HEK293 (cell line): ENCODE measurements around the gene MACC1.

Experiments used
- CTCF ChIA-PET: fragments of 350-600 bp; formaldehyde crosslinking; extraction: SDS; loops from one replicate; lab custom pipeline; 2021; ENCODE audit warnings: antibody characterized with exemption; lab: Yijun Ruan, JAX
- POLR2A ChIA-PET: fragments of 300-600 bp; formaldehyde crosslinking; extraction: SDS; loops from one replicate; lab custom pipeline; 2020; ENCODE audit warnings: antibody characterized with exemption, inconsistent platforms; lab: Yijun Ruan, JAX
- H3K27ac ChIP-seq: fragments of 200-500 bp; sonication (Bioruptor generic); 2 replicates; pipeline ENCODE4 v1.5.1; 2014; ENCODE audit warnings: low read depth, low read length, control low read depth, inconsistent platforms; ENCODE audit errors: extremely low read depth
- H3K36me3 ChIP-seq, 2 experiments: fragments of 200-500 bp in 1 of 2; sonication (Bioruptor generic) in 1 of 2; 1 replicate in 1 of 2; 2 replicates in 1 of 2; pipeline ENCODE4 v1.5.1; 2014 to 2017; ENCODE audit warnings: inconsistent platforms in 2 of 2, low read length in 2 of 2; ENCODE audit not compliant: control insufficient read depth in 2 of 2, insufficient read depth in 1 of 2
- H3K4me1 ChIP-seq: fragments of 200-500 bp; sonication (Bioruptor generic); 2 replicates; pipeline ENCODE4 v1.5.1; 2014; ENCODE audit warnings: mild to moderate bottlenecking, low read length, inconsistent platforms; ENCODE audit not compliant: control insufficient read depth, insufficient read depth
- H3K4me3 ChIP-seq: 2 replicates; pipeline ENCODE4 v1.5.1; 2011; ENCODE audit warnings: low read depth, mild to moderate bottlenecking, control low read depth, low read length, moderate library complexity
- H3K9me3 ChIP-seq: fragments of 200-500 bp; sonication (Bioruptor generic); 2 replicates; pipeline ENCODE4 v1.5.1; 2014; ENCODE audit warnings: low read depth, low read length, inconsistent platforms; ENCODE audit not compliant: control insufficient read depth, insufficient read depth
- OVOL3 ChIP-seq: fragments of 450-650 bp; formaldehyde crosslinking; IDR thresholded peaks from 2 replicates; pipeline ENCODE4 v1.5.1; 2016; ENCODE audit warnings: missing biosample characterization, missing genetic modification characterization
- SALL2 ChIP-seq: fragments of 450-650 bp; formaldehyde crosslinking; IDR thresholded peaks from 2 replicates; pipeline ENCODE4 v1.5.0; 2017; ENCODE audit warnings: missing biosample characterization, mild to moderate bottlenecking, missing genetic modification characterization, borderline replicate concordance
- SP3 ChIP-seq: fragments of 450-650 bp; formaldehyde crosslinking; IDR thresholded peaks from 2 replicates; pipeline ENCODE4 v1.5.1; 2016; ENCODE audit warnings: missing biosample characterization, missing genetic modification characterization
- ZNF10 ChIP-seq: fragments of 450-650 bp; formaldehyde crosslinking; IDR thresholded peaks from 2 replicates; pipeline ENCODE4 v1.5.1; 2017; ENCODE audit warnings: missing biosample characterization, missing genetic modification characterization
- ZNF202 ChIP-seq: fragments of 450-650 bp; formaldehyde crosslinking; IDR thresholded peaks from 2 replicates; pipeline ENCODE4 v1.5.1; 2016; ENCODE audit warnings: missing biosample characterization, missing genetic modification characterization, borderline replicate concordance
- ZNF433 ChIP-seq: fragments of 450-650 bp; formaldehyde crosslinking; IDR thresholded peaks from 2 replicates; pipeline ENCODE4 v1.5.1; 2016; ENCODE audit warnings: missing biosample characterization, missing genetic modification characterization, low read depth
- ZNF529 ChIP-seq: fragments of 450-650 bp; formaldehyde crosslinking; IDR thresholded peaks from 2 replicates; pipeline ENCODE4 v1.5.1; 2017; ENCODE audit warnings: missing genetic modification characterization, missing biosample characterization; ENCODE audit not compliant: insufficient replicate concordance
- ZNF626 ChIP-seq: fragments of 450-650 bp; sonication (Bioruptor Pico); formaldehyde crosslinking; IDR thresholded peaks from 2 replicates; pipeline ENCODE4 v1.5.1; 2018; ENCODE audit warnings: missing biosample characterization, missing genetic modification characterization, inconsistent platforms
- ZSCAN16 ChIP-seq: fragments of 450-650 bp; formaldehyde crosslinking; IDR thresholded peaks from 2 replicates; pipeline ENCODE4 v1.5.1; 2016; ENCODE audit warnings: missing biosample characterization, missing genetic modification characterization
- TF ChIP-seq, protein P1 (sequence below): fragments of 450-650 bp; formaldehyde crosslinking; IDR thresholded peaks from 2 replicates; pipeline ENCODE4 v1.5.1; 2017; ENCODE audit warnings: missing biosample characterization, mild to moderate bottlenecking, missing genetic modification characterization, moderate library complexity
- TF ChIP-seq, protein P2 (sequence below): fragments of 450-650 bp; formaldehyde crosslinking; conservative IDR thresholded peaks from 2 replicates; pipeline ENCODE4 v1.5.1; 2016; ENCODE audit warnings: low read depth, missing biosample characterization, missing genetic modification characterization
- TF ChIP-seq, protein P3 (sequence below): fragments of 450-650 bp; formaldehyde crosslinking; IDR thresholded peaks from 2 replicates; pipeline ENCODE4 v1.5.1; 2016; ENCODE audit warnings: missing biosample characterization, missing genetic modification characterization
- TF ChIP-seq, protein P4 (sequence below): fragments of 450-650 bp; formaldehyde crosslinking; IDR thresholded peaks from 2 replicates; pipeline ENCODE4 v1.5.1; 2017; ENCODE audit warnings: missing biosample characterization, missing genetic modification characterization
- TF ChIP-seq, protein P5 (sequence below): fragments of 450-650 bp; formaldehyde crosslinking; IDR thresholded peaks from 2 replicates; pipeline ENCODE4 v1.5.1; 2016; ENCODE audit warnings: missing biosample characterization, missing genetic modification characterization, borderline replicate concordance

The MACC1 gene

DNA sequence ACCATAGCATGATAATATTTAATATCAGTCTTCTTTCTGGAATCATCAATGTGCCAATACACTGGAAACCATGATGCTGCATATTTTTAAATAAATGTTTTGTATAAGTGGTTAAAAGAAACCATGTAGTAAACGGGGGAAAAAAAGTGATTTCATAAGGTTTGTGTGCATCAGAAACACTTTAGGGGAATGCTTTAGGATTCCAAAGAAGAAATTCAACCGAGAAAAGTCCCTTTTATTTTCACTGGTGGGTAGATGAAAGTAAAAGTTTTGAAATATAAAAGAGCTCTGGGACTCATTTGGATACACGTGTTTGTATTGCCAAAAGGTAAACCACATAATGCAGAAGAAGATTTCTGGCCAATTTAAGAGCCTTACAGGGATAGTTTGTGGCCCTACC is 11.9 kb upstream of the MACC1 start (continued):
- no peak for TF ChIP-seq ZNF626

DNA sequence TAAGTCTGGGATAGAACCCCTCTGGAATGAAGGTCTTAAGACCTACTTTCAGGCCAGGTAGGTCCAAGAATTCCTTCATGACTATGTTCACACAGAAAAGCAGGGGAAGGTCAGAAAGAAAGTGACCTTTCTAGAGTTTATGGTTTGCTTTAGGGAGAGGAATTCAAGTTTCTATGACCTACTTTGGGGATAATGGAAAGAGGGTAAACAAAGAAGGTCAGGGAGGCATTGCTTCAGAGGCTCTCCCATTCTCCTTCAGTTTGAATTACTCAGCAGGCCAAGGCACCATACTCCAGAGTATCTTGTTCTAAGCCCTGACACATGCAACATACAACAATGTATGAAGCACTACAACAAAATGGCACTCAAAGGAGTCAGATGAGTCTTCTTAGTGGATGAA is 11.5 kb upstream of the MACC1 start:
- no peaks in the 10 kb centered on the region for H3K36me3 ChIP-seq
- H3K4me1 ChIP-seq: no peaks in the 10 kb centered on the region
- no peak overlapping the region for H3K4me3 ChIP-seq
- POLR2A ChIA-PET: no interaction called here
- no peak overlapping the region for H3K27ac ChIP-seq
- CTCF ChIA-PET: no interaction called here
- no peaks in the 10 kb centered on the region for H3K9me3 ChIP-seq
- no peak for TF ChIP-seq ZNF10 (tag by site-specific recombination)
- TF ChIP-seq OVOL3: no peak
- TF ChIP-seq ZSCAN16: no peak
- no peak for TF ChIP-seq ZNF202 (tag by site-specific recombination)
- TF ChIP-seq ZNF529: no peak
- TF ChIP-seq, protein P1, sequence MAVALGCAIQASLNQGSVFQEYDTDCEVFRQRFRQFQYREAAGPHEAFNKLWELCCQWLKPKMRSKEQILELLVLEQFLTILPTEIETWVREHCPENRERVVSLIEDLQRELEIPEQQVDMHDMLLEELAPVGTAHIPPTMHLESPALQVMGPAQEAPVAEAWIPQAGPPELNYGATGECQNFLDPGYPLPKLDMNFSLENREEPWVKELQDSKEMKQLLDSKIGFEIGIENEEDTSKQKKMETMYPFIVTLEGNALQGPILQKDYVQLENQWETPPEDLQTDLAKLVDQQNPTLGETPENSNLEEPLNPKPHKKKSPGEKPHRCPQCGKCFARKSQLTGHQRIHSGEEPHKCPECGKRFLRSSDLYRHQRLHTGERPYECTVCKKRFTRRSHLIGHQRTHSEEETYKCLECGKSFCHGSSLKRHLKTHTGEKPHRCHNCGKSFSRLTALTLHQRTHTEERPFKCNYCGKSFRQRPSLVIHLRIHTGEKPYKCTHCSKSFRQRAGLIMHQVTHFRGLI: no peak
- TF ChIP-seq ZNF433 (tag by site-specific recombination): no peak
- TF ChIP-seq, protein P2, sequence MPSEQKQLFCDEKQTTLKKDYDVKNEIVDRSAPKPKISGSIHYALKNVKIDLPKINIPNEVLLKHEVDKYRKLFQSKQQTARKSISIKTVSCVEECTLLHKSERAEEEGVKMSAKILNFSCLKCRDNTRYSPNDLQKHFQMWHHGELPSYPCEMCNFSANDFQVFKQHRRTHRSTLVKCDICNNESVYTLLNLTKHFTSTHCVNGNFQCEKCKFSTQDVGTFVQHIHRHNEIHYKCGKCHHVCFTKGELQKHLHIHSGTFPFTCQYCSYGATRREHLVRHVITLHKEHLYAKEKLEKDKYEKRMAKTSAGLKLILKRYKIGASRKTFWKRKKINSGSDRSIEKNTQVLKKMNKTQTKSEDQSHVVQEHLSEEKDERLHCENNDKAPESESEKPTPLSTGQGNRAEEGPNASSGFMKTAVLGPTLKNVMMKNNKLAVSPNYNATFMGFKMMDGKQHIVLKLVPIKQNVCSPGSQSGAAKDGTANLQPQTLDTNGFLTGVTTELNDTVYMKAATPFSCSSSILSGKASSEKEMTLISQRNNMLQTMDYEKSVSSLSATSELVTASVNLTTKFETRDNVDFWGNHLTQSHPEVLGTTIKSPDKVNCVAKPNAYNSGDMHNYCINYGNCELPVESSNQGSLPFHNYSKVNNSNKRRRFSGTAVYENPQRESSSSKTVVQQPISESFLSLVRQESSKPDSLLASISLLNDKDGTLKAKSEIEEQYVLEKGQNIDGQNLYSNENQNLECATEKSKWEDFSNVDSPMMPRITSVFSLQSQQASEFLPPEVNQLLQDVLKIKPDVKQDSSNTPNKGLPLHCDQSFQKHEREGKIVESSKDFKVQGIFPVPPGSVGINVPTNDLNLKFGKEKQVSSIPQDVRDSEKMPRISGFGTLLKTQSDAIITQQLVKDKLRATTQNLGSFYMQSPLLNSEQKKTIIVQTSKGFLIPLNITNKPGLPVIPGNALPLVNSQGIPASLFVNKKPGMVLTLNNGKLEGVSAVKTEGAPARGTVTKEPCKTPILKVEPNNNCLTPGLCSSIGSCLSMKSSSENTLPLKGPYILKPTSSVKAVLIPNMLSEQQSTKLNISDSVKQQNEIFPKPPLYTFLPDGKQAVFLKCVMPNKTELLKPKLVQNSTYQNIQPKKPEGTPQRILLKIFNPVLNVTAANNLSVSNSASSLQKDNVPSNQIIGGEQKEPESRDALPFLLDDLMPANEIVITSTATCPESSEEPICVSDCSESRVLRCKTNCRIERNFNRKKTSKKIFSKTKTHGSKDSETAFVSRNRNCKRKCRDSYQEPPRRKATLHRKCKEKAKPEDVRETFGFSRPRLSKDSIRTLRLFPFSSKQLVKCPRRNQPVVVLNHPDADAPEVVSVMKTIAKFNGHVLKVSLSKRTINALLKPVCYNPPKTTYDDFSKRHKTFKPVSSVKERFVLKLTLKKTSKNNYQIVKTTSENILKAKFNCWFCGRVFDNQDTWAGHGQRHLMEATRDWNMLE: no peak
- TF ChIP-seq, protein P3, sequence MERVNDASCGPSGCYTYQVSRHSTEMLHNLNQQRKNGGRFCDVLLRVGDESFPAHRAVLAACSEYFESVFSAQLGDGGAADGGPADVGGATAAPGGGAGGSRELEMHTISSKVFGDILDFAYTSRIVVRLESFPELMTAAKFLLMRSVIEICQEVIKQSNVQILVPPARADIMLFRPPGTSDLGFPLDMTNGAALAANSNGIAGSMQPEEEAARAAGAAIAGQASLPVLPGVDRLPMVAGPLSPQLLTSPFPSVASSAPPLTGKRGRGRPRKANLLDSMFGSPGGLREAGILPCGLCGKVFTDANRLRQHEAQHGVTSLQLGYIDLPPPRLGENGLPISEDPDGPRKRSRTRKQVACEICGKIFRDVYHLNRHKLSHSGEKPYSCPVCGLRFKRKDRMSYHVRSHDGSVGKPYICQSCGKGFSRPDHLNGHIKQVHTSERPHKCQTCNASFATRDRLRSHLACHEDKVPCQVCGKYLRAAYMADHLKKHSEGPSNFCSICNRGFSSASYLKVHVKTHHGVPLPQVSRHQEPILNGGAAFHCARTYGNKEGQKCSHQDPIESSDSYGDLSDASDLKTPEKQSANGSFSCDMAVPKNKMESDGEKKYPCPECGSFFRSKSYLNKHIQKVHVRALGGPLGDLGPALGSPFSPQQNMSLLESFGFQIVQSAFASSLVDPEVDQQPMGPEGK (tag by site-specific recombination): no peak
- TF ChIP-seq SP3 (tag by site-specific recombination): no peak
- TF ChIP-seq, protein P4, sequence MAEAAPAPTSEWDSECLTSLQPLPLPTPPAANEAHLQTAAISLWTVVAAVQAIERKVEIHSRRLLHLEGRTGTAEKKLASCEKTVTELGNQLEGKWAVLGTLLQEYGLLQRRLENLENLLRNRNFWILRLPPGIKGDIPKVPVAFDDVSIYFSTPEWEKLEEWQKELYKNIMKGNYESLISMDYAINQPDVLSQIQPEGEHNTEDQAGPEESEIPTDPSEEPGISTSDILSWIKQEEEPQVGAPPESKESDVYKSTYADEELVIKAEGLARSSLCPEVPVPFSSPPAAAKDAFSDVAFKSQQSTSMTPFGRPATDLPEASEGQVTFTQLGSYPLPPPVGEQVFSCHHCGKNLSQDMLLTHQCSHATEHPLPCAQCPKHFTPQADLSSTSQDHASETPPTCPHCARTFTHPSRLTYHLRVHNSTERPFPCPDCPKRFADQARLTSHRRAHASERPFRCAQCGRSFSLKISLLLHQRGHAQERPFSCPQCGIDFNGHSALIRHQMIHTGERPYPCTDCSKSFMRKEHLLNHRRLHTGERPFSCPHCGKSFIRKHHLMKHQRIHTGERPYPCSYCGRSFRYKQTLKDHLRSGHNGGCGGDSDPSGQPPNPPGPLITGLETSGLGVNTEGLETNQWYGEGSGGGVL (tag by site-specific recombination): no peak
- TF ChIP-seq SALL2 (tag by site-specific recombination): no peak
- TF ChIP-seq, protein P5, sequence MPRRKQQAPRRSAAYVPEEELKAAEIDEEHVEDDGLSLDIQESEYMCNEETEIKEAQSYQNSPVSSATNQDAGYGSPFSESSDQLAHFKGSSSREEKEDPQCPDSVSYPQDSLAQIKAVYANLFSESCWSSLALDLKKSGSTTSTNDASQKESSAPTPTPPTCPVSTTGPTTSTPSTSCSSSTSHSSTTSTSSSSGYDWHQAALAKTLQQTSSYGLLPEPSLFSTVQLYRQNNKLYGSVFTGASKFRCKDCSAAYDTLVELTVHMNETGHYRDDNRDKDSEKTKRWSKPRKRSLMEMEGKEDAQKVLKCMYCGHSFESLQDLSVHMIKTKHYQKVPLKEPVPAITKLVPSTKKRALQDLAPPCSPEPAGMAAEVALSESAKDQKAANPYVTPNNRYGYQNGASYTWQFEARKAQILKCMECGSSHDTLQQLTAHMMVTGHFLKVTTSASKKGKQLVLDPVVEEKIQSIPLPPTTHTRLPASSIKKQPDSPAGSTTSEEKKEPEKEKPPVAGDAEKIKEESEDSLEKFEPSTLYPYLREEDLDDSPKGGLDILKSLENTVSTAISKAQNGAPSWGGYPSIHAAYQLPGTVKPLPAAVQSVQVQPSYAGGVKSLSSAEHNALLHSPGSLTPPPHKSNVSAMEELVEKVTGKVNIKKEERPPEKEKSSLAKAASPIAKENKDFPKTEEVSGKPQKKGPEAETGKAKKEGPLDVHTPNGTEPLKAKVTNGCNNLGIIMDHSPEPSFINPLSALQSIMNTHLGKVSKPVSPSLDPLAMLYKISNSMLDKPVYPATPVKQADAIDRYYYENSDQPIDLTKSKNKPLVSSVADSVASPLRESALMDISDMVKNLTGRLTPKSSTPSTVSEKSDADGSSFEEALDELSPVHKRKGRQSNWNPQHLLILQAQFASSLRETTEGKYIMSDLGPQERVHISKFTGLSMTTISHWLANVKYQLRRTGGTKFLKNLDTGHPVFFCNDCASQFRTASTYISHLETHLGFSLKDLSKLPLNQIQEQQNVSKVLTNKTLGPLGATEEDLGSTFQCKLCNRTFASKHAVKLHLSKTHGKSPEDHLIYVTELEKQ: no peak
